SK-N-SH treated with all-trans-retinoic acid at 6 μM for 48 hours (cell line): Measurements from ENCODE around the gene SYNJ2.
A peak's percentile ranks its signal among the peaks of the same experiment; 100 is the strongest.

Source experiments
- ATAC-seq: fragments of 200-7000 bp; cut with Tn5 transposase; 3 replicates; pipeline ENCODE4 v1.9.1; 2020; ENCODE audit warnings: mild to moderate bottlenecking, moderate library complexity
- ARNTL ChIP-seq: fragments of 450-650 bp; formaldehyde crosslinking; IDR thresholded peaks from 2 replicates; pipeline ENCODE4 v1.5.0; 2020; ENCODE audit warnings: low read depth, mild to moderate bottlenecking, moderate library complexity, borderline replicate concordance
- BACH2 ChIP-seq: fragments of 250-450 bp; sonication (Bioruptor Pico); IDR thresholded peaks from 2 replicates; pipeline ENCODE4 v1.9.0; 2021; ENCODE audit warnings: mild to moderate bottlenecking, borderline replicate concordance
- CREB5 ChIP-seq: fragments of 250-450 bp; sonication (Bioruptor Pico); IDR thresholded peaks from 2 replicates; pipeline ENCODE4 v1.5.1; 2020; ENCODE audit warnings: low read depth, mild to moderate bottlenecking, moderate library complexity
- CSDC2 ChIP-seq: fragments of 250-450 bp; sonication (Bioruptor Pico); IDR thresholded peaks from 2 replicates; pipeline ENCODE4 v1.5.0; 2020; ENCODE audit warnings: mild to moderate bottlenecking, moderate library complexity
- CSRNP3 ChIP-seq: fragments of 250-450 bp; sonication (Bioruptor Pico); IDR thresholded peaks from 2 replicates; pipeline ENCODE4 v1.5.1; 2021; ENCODE audit warnings: mild to moderate bottlenecking, moderate library complexity
- ESRRG ChIP-seq: fragments of 250-450 bp; sonication (Bioruptor Pico); IDR thresholded peaks from 2 replicates; pipeline ENCODE4 v1.6.1; 2021; ENCODE audit warnings: mild to moderate bottlenecking
- GLIS3 ChIP-seq: fragments of 250-450 bp; sonication (Bioruptor Pico); IDR thresholded peaks from 2 replicates; pipeline ENCODE4 v1.5.0; 2020; ENCODE audit warnings: mild to moderate bottlenecking, moderate library complexity
- ISL1 ChIP-seq: fragments of 250-450 bp; sonication (Bioruptor Pico); IDR thresholded peaks from 2 replicates; pipeline ENCODE4 v2.1.2; 2022; ENCODE audit warnings: mild to moderate bottlenecking, moderate library complexity
- OSR1 ChIP-seq: fragments of 250-450 bp; sonication (Bioruptor Pico); IDR thresholded peaks from 2 replicates; pipeline ENCODE4 v1.8.0; 2022; ENCODE audit warnings: moderate library complexity, mild to moderate bottlenecking, inconsistent platforms
- PATZ1 ChIP-seq: fragments of 250-450 bp; sonication (Bioruptor Pico); IDR thresholded peaks from 2 replicates; pipeline ENCODE4 v1.8.0; 2020; ENCODE audit warnings: mild to moderate bottlenecking, moderate library complexity, borderline replicate concordance
- POU6F1 ChIP-seq: fragments of 250-450 bp; sonication (Bioruptor Pico); IDR thresholded peaks from 2 replicates; pipeline ENCODE4 v1.8.0; 2021; ENCODE audit warnings: low read depth, mild to moderate bottlenecking, moderate library complexity, borderline replicate concordance
- PPARA ChIP-seq: fragments of 250-450 bp; sonication (Bioruptor Pico); IDR thresholded peaks from 2 replicates; pipeline ENCODE4 v1.5.0; 2020; ENCODE audit warnings: mild to moderate bottlenecking, borderline replicate concordance
- RARB ChIP-seq: fragments of 250-450 bp; sonication (Bioruptor Pico); IDR thresholded peaks from 2 replicates; pipeline ENCODE4 v1.8.0; 2021; ENCODE audit warnings: mild to moderate bottlenecking, moderate library complexity
- SNAI2 ChIP-seq: fragments of 250-450 bp; sonication (Bioruptor Pico); IDR thresholded peaks from 2 replicates; pipeline ENCODE4 v1.5.0; 2020; ENCODE audit warnings: mild to moderate bottlenecking, moderate library complexity
- TCF4 ChIP-seq: fragments of 250-450 bp; sonication (Bioruptor Pico); IDR thresholded peaks from 2 replicates; pipeline ENCODE4 v1.8.0; 2021; ENCODE audit warnings: mild to moderate bottlenecking, moderate library complexity, borderline replicate concordance
- TOX ChIP-seq: fragments of 250-450 bp; sonication (Bioruptor Pico); IDR thresholded peaks from 2 replicates; pipeline ENCODE4 v1.8.0; 2021; ENCODE audit warnings: mild to moderate bottlenecking, moderate library complexity, borderline replicate concordance
- TSHZ2 ChIP-seq: fragments of 250-450 bp; sonication (Bioruptor Pico); IDR thresholded peaks from 2 replicates; pipeline ENCODE4 v1.5.0; 2020; ENCODE audit warnings: mild to moderate bottlenecking, moderate library complexity
- ZC3H10 ChIP-seq: fragments of 250-450 bp; sonication (Bioruptor Pico); IDR thresholded peaks from 2 replicates; pipeline ENCODE4 v1.5.1; 2021; ENCODE audit warnings: mild to moderate bottlenecking, moderate library complexity
- ZFP3 ChIP-seq: fragments of 250-450 bp; sonication (Bioruptor Pico); IDR thresholded peaks from 2 replicates; pipeline ENCODE4 v1.5.0; 2020; ENCODE audit warnings: mild to moderate bottlenecking, moderate library complexity
- ZFP30 ChIP-seq: fragments of 450-650 bp; formaldehyde crosslinking; IDR thresholded peaks from 2 replicates; pipeline ENCODE4 v1.5.0; 2022; ENCODE audit warnings: mild to moderate bottlenecking, moderate library complexity
- ZNF565 ChIP-seq: fragments of 450-650 bp; formaldehyde crosslinking; conservative IDR thresholded peaks from 2 replicates; pipeline ENCODE4 v1.5.0; 2020; ENCODE audit warnings: low read depth, mild to moderate bottlenecking, moderate library complexity
- ZNF70 ChIP-seq: fragments of 450-650 bp; formaldehyde crosslinking; IDR thresholded peaks from 2 replicates; pipeline ENCODE4 v1.5.0; 2020; ENCODE audit warnings: mild to moderate bottlenecking, moderate library complexity
- ZNF8 ChIP-seq: fragments of 450-650 bp; formaldehyde crosslinking; IDR thresholded peaks from 2 replicates; pipeline ENCODE4 v1.5.0; 2020; ENCODE audit warnings: mild to moderate bottlenecking, moderate library complexity

Gene SYNJ2

GRCh38 chr6:158041370-158041769 lies 59.7 kb downstream of the SYNJ2 start (continued):
- TF ChIP-seq TSHZ2 (CRISPR knock-in tag): no peak
- no peak for TF ChIP-seq ZNF8 (CRISPR knock-in tag)
- TF ChIP-seq CSDC2 (CRISPR knock-in tag): no peak
- TF ChIP-seq ZFP30 (CRISPR knock-in tag): no peak
- TF ChIP-seq ARNTL (CRISPR knock-in tag): no peak
- TF ChIP-seq ZC3H10: no peak
- TF ChIP-seq CSRNP3 (CRISPR knock-in tag): no peak
- TF ChIP-seq OSR1 (CRISPR knock-in tag): no peak
- TF ChIP-seq, all 23 proteins: peak for 0

- no peak for TF ChIP-seq ZNF70 (CRISPR knock-in tag)
- TF ChIP-seq BACH2 (CRISPR knock-in tag): no peak
- no peak for ATAC-seq
Observed at GRCh38 chr6:158041788-158042187, 60.1 kb downstream of the SYNJ2 start.

GRCh38 chr6:158042245-158042798 lies 60.7 kb downstream of the SYNJ2 start:
- TF ChIP-seq TSHZ2 (CRISPR knock-in tag) (peak; percentile 87; the same call in 1 of the 2 replicates), GLIS3 (CRISPR knock-in tag) (0 out of 2 replicates have a peak, but pooled peaks have one; percentile 18), ZNF565 (CRISPR knock-in tag) (no peak), ARNTL (CRISPR knock-in tag) (no peak), CSRNP3 (CRISPR knock-in tag) (no peak), ZNF8 (CRISPR knock-in tag) (peak; percentile 42; the same call in 1 of the 2 replicates), CREB5 (CRISPR knock-in tag) (0 out of 2 replicates have a peak, but pooled peaks have one; percentile 25), PATZ1 (CRISPR knock-in tag) (0 out of 2 replicates have a peak, but pooled peaks have one; percentile 31), ZFP3 (CRISPR knock-in tag) (peak; percentile 81), ZFP30 (CRISPR knock-in tag) (no peak), ZNF70 (CRISPR knock-in tag) (peak; percentile 91), ISL1 (CRISPR knock-in tag) (peak; percentile 63; the same call in 1 of the 2 replicates), PPARA (no peak), BACH2 (CRISPR knock-in tag) (no peak), POU6F1 (no peak), OSR1 (CRISPR knock-in tag) (0 out of 2 replicates have a peak, but pooled peaks have one; percentile 29), TOX (CRISPR knock-in tag) (no peak), CSDC2 (CRISPR knock-in tag) (no peak; the same call in 1 of the 2 replicates), ESRRG (CRISPR knock-in tag) (0 out of 2 replicates have a peak, but pooled peaks have one; percentile 15), SNAI2 (peak; percentile 91), RARB (CRISPR knock-in tag) (no peak), ZC3H10 (no peak), TCF4 (peak; percentile 62; the same call in 1 of the 2 replicates)
- TF ChIP-seq, all 23 proteins: peak for 12
- peak; percentile 69 for ATAC-seq
